Fibroblast of mammary gland (primary cell): ENCODE data around the gene DEFB110.
A peak's percentile ranks its signal among the peaks of the same experiment; 100 is the strongest.

Experiments used
- DNase-seq: peaks from one replicate; pipeline ENCODE4 v3.0.0-alpha.2; 2010; ENCODE audit warnings: low read depth
- H3K4me3 ChIP-seq: 2 replicates; pipeline ENCODE4 v1.5.1; 2011; ENCODE audit warnings: low read depth, mild to moderate bottlenecking, low read length, moderate library complexity; ENCODE audit not compliant: control insufficient read depth
- TF ChIP-seq, protein P1 (sequence below): conservative IDR thresholded peaks from 2 replicates; pipeline ENCODE4 v1.5.1; 2011; ENCODE audit warnings: low read depth, low read length, inconsistent platforms; ENCODE audit not compliant: control insufficient read depth, insufficient read depth

DEFB110 gene

DNA sequence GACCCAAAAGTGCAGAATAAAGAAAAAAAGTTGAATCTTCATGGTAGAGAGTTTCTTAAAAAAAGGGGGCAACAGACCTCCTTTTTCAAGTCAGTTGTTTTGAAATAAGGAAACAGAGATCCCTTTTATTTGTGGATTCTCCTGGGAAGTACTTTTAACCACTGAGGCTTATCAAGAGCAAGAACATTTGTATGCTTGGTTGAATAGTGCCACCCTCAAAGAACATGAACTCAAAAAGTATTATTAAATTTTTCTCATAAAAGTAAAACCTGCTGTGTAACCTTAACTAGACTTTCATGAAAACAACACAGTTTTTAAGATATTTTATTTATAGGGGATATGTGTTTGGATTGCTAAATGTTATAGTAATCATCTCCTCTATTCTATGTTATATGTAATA, at the start of gene DEFB110:
Gene DEFB110 (minus strand): TSS at position 101 of the 400 bp plus-strand sequence. CDS start 59 bp downstream, at position 42.
- no peak for DNase-seq
- TF ChIP-seq, protein P1, sequence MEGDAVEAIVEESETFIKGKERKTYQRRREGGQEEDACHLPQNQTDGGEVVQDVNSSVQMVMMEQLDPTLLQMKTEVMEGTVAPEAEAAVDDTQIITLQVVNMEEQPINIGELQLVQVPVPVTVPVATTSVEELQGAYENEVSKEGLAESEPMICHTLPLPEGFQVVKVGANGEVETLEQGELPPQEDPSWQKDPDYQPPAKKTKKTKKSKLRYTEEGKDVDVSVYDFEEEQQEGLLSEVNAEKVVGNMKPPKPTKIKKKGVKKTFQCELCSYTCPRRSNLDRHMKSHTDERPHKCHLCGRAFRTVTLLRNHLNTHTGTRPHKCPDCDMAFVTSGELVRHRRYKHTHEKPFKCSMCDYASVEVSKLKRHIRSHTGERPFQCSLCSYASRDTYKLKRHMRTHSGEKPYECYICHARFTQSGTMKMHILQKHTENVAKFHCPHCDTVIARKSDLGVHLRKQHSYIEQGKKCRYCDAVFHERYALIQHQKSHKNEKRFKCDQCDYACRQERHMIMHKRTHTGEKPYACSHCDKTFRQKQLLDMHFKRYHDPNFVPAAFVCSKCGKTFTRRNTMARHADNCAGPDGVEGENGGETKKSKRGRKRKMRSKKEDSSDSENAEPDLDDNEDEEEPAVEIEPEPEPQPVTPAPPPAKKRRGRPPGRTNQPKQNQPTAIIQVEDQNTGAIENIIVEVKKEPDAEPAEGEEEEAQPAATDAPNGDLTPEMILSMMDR, result no peak
- no peak within 1 kb of the TSS for H3K4me3 ChIP-seq

DNA sequence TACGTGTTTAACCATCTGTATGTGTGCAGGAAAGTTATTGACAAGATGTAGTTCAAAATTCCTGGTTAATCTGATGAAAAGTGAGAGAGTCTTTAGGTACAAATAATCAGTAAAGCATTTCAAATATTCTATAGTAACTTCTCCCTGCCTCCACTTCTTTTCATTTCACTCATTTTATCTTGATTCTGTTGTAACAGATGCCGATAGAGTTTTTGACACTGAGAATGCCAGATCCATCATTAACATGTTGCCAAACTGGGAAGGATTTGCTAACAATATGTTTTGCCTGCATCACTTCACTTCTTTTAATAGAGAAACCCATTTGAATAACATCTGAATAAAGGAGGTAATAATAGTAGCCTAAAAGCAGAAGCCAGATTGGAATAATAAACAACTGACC, 48.3 kb upstream of the DEFB110 start:
- DNase-seq, result no peak
- TF ChIP-seq, protein P1, result no peak
- no peak overlapping the region for H3K4me3 ChIP-seq

DNA sequence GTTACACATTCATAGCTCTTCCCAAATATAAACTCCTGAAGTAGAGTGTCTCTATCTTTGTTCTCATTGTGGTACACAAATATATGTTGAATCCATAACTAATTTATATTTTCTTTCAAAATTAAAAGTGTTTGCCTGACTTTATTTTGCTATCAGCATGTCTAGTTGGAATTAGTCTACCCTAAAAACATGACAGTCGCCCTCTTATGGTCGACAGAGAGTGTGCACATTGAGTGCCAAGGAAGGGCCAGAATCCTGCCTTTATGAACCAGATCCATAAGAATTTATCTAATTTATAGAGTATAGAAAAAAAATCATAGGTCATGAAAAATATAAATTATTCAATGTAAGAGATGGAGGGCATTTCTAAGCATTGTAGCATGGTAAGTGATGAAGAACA, 40.3 kb upstream of the DEFB110 start:
- TF ChIP-seq, protein P1, result peak; percentile 23
- H3K4me3 ChIP-seq, result no peak overlapping the region
- DNase-seq, result no peak

DNA sequence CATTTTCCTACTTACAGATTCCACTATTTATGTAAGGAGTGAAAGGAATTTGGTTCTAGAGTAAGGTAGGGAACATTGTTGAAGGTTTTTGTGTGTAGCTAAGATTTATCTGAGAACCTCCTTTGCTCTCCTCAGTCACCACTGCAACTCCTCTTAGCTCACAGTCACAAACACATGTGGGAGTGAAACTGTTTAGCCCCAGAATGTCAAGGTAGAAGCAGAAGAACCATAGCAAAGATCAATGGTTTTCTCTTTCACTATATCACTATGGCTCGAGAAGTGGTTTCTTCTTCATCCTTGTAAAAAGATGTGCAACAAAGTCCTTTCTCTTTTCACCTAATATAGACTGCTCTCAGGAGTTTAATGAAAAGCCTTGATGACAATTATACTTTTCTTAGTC, 34.4 kb upstream of the DEFB110 start:
- H3K4me3 ChIP-seq, result no peak overlapping the region
- TF ChIP-seq, protein P1, result no peak
- DNase-seq, result no peak

DNA sequence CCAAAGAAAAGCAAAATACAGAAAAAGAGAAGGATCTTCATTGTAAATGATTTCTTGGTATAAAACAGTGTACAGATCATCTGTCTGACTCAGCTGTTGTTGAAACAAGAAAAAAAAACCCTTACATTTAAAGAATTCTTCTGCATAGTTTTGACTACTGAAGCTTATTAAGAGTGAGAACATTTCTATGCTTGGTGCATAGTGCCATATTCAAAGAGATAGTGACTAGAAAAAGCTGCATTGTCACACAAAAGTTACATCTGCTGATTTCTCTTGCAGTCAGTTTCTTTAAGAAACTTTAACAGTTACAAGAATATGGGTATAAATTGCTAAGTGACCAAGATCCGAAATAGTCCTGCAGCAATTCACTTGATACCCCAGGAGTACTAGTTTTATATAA, 28.0 kb upstream of the DEFB110 start, which contains the start of gene DEFB112:
Gene DEFB112 (minus strand): TSS at position 101 of the 400 bp plus-strand sequence. CDS start 60 bp downstream, at position 41.
- no peak within 1 kb of the TSS for H3K4me3 ChIP-seq
- TF ChIP-seq, protein P1, result no peak
- DNase-seq, result no peak

DNA sequence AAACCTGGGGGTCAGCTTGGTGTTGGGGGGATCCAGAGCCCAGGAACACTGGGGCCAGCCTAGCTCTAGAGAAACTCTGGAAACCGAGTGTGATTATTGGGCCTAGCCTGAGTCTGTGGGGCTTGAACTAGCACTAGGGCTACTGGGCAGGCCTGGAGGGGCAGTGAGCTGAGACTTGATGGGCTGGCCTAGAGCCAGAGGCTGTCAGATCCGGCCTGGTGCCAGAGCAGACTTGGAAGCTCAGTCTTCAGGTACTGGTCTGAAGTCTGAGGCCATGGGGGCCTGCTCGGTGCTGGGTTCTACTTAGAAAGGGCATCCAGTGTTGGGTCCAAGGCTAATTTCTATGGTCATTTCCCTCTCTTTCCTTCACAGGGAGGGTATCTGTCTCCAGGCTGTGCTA, 25.2 kb upstream of the DEFB110 start:
- TF ChIP-seq, protein P1, result no peak
- H3K4me3 ChIP-seq, result no peak overlapping the region

More for the DNA sequence above, 25.2 kb upstream of the DEFB110 start:
- no peak for DNase-seq
